Cardiac fibroblast (primary cell): ENCODE results near the gene MYH15.

Source experiments
- DNase-seq, 2 donors: peaks; one replicate each; pipeline versions ENCODE4 v3.0.0 to v3.0.0-alpha.2; 2010; ENCODE audit warnings: low read depth in 2 of 2
- H3K4me3 ChIP-seq, 2 donors: replicated peaks in 1 of 2; 1 replicate in 1 of 2; 2 replicates in 1 of 2; pipeline ENCODE4 v1.5.1; 2011; ENCODE audit warnings: low read depth in 2 of 2, low read length in 2 of 2, mild to moderate bottlenecking in 2 of 2, moderate library complexity in 1 of 2
- TF ChIP-seq, protein P1 (sequence below): IDR thresholded peaks from one replicate; pipeline ENCODE4 v1.5.1; 2011; ENCODE audit warnings: low read depth, mild to moderate bottlenecking, low read length, inconsistent platforms

MYH15 gene

DNA sequence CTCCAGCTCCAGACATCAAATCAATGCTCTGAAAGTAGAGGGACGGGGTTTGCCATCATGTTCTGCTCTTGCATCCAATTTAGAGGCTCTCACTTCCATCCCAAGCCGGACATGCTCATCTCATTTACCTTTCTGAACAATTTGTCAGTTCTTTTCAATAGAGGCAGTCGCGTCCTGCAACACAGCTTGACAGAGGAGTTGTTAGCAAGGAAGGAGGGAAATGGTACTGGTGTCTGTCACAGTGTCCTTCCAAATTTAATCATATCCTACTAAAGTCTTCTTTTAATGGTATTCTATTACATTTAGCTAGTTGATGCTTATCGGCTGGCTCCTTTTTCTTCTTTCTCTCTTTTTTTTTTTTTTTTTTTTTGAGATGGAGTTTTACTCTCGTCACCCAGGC lies 168.5 kb downstream of the MYH15 start:
- H3K4me3 ChIP-seq, result no peak overlapping the region
- TF ChIP-seq, protein P1, sequence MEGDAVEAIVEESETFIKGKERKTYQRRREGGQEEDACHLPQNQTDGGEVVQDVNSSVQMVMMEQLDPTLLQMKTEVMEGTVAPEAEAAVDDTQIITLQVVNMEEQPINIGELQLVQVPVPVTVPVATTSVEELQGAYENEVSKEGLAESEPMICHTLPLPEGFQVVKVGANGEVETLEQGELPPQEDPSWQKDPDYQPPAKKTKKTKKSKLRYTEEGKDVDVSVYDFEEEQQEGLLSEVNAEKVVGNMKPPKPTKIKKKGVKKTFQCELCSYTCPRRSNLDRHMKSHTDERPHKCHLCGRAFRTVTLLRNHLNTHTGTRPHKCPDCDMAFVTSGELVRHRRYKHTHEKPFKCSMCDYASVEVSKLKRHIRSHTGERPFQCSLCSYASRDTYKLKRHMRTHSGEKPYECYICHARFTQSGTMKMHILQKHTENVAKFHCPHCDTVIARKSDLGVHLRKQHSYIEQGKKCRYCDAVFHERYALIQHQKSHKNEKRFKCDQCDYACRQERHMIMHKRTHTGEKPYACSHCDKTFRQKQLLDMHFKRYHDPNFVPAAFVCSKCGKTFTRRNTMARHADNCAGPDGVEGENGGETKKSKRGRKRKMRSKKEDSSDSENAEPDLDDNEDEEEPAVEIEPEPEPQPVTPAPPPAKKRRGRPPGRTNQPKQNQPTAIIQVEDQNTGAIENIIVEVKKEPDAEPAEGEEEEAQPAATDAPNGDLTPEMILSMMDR, result no peak
- DNase-seq, result no peak

- TF ChIP-seq, protein P1, result no peak
- DNase-seq, result no peak
Measured at GRCh38 chr3:108338901-108339545, 171.4 kb downstream of the MYH15 start.

GRCh38 chr3:108334701-108335100 lies 175.7 kb downstream of the MYH15 start:
- H3K4me3 ChIP-seq, result no peak overlapping the region
- TF ChIP-seq, protein P1, result no peak
- no peak for DNase-seq

More at GRCh38 chr3:108338901-108339545, 171.4 kb downstream of the MYH15 start:
- no peak overlapping the region for H3K4me3 ChIP-seq

- DNase-seq, result no peak
- TF ChIP-seq, protein P1, result no peak
Measured at GRCh38 chr3:108333961-108334360, 176.4 kb downstream of the MYH15 start.

GRCh38 chr3:108331792-108332191 lies 178.6 kb downstream of the MYH15 start:
- DNase-seq, result no peak
- TF ChIP-seq, protein P1, result no peak
- no peak overlapping the region for H3K4me3 ChIP-seq

More at GRCh38 chr3:108333961-108334360, 176.4 kb downstream of the MYH15 start:
- H3K4me3 ChIP-seq, result no peak overlapping the region
